Measurements from ENCODE around the gene PLCL2.

The PLCL2 gene

DNA sequence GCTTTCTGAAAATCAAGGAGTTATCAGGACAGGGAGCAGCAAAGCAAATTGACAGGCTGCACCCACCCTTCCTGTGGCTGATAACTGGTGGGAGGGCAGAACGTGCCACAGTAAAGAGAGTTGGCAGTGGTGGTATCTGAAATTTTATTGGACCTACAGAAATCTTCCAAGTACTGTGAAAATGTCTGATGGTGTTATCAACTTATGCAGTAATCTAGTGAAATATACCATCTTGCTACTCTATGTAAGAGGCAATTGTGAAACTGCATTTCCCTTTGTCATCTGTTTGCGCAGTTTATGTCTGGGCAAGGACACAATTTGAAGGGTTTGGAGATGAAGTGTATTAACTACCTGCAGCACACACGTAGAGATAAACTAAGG is 1.5 kb downstream of the PLCL2 start:
- DNase-seq (ENCODE audit: low read depth, low spot score), result no peak
- ChIA-PET CTCF (interaction anchor here (1.0 to 1.3 kb wide), 3 partner anchors 14 to 286 kb away, joined by 3 to 4 read pairs (median 3); no protein-coding TSS in a partner anchor), POLR2A (no interaction called here)
- no peak for TF ChIP-seq CTCF (IDR thresholded peaks at IDR 0.05; ENCODE audit: insufficient read depth, low read length, missing control alignments)
- peak overlapping the region; percentile 16; the same call in 1 of the 2 replicates for H3K4me3 ChIP-seq (ENCODE audit: low read depth, low read length)

- POLR2A ChIA-PET, result no interaction called here
- H3K4me3 ChIP-seq (ENCODE audit: low read depth, low read length), result no peak overlapping the region
- no peak for DNase-seq (ENCODE audit: low read depth, low spot score)
- no peak for TF ChIP-seq CTCF (IDR thresholded peaks at IDR 0.05; ENCODE audit: insufficient read depth, low read length, missing control alignments)
- CTCF ChIA-PET, result interaction anchor here (1.3 kb wide), 1 partner anchor 13 kb away, joined by 3 read pairs; no protein-coding TSS in a partner anchor
Observed at GRCh38 chr3:16887130-16887529, 2.4 kb downstream of the PLCL2 start.

- ChIA-PET CTCF (no interaction called here), POLR2A (no interaction called here)
- DNase-seq (ENCODE audit: low read depth, low spot score), result no peak
- TF ChIP-seq CTCF (IDR thresholded peaks at IDR 0.05; ENCODE audit: insufficient read depth, low read length, missing control alignments), result no peak
- no peak overlapping the region for H3K4me3 ChIP-seq (ENCODE audit: low read depth, low read length)
Observed at GRCh38 chr3:16888356-16888755, 3.6 kb downstream of the PLCL2 start.

GRCh38 chr3:16888785-16889607 is 4.2 kb downstream of the PLCL2 start:
- CTCF ChIA-PET, result no interaction called here
- TF ChIP-seq CTCF (IDR thresholded peaks at IDR 0.05; ENCODE audit: insufficient read depth, low read length, missing control alignments), result no peak
- H3K4me3 ChIP-seq (ENCODE audit: low read depth, low read length), result no peak overlapping the region
- POLR2A ChIA-PET, result no interaction called here
- no peak for DNase-seq (ENCODE audit: low read depth, low spot score)

- no peak for TF ChIP-seq CTCF (IDR thresholded peaks at IDR 0.05; ENCODE audit: insufficient read depth, low read length, missing control alignments)
- POLR2A ChIA-PET, result no interaction called here
- H3K4me3 ChIP-seq (ENCODE audit: low read depth, low read length), result no peak overlapping the region
- no peak for DNase-seq (ENCODE audit: low read depth, low spot score)
- CTCF ChIA-PET, result no interaction called here
Observed at GRCh38 chr3:16890597-16891333, 6.0 kb downstream of the PLCL2 start.

DNA sequence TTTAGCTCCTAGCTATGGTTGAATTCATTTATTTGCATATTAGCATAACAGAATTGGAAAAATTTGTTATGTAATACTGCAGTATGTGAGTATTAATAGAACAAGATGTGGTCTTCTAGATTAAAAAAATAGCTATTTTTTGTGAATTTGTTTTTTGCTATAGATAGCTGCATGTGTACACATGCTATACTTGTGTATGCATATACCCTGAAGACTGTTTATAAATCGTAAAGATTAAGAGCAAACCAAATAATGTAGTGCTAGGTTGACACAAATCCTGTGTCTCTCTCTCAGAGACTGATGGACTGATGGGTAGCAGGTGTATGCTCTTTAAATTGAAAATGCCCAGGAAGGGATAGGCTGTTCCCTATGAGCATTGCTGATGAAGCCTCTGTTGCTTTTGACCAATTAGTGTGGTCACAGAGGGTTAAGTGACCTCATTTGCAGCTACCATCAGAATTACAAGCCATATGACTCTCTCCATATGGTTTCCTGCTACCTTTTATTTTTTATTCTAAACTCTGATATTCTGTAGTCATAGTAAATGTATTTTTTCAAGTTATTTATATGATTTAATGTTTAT is 9.0 kb downstream of the PLCL2 start:
- no peak for TF ChIP-seq CTCF (IDR thresholded peaks at IDR 0.05; ENCODE audit: insufficient read depth, low read length, missing control alignments)
- CTCF ChIA-PET, result interaction anchor here (0.9 to 1.4 kb wide), 2 partner anchors 9 kb away, joined by 4 to 5 read pairs; partner anchors contain the start of gene PLCL2
- no peak for DNase-seq (ENCODE audit: low read depth, low spot score)
- H3K4me3 ChIP-seq (ENCODE audit: low read depth, low read length), result no peak overlapping the region
- POLR2A ChIA-PET, result no interaction called here
